H9 (cell line): ENCODE results near the gene SOD3. TPM values are rescaled to one million over a fixed set of nuclear protein-coding genes. Genes with fewer than 3 reads are reported as not detected.

Experiments
- DNase-seq: peaks from one replicate; pipeline ENCODE4 v3.0.0-alpha.2; 2017
- H2AFZ ChIP-seq: one replicate; pipeline ENCODE4 v1.6.1; 2013; ENCODE audit warnings: mild to moderate bottlenecking, low read length, control low read depth, moderate library complexity
- H2AK5ac ChIP-seq: 2 replicates; pipeline ENCODE4 v1.6.1; 2013; ENCODE audit warnings: low read length, control low read depth, mixed read lengths; ENCODE audit not compliant: insufficient read length
- H2BK120ac ChIP-seq: one replicate; pipeline ENCODE4 v1.6.1; 2013; ENCODE audit warnings: low read depth, mild to moderate bottlenecking, low read length, control low read depth, inconsistent platforms; ENCODE audit not compliant: poor library complexity, severe bottlenecking
- H2BK12ac ChIP-seq: 2 replicates; pipeline ENCODE4 v1.6.1; 2013; ENCODE audit warnings: low read length, control low read depth, mixed read lengths, low read depth; ENCODE audit not compliant: insufficient read length
- H2BK15ac ChIP-seq: 2 replicates; pipeline ENCODE4 v1.6.1; 2013; ENCODE audit warnings: low read depth, low read length, control low read depth
- H2BK20ac ChIP-seq: one replicate; pipeline ENCODE4 v1.6.1; 2013; ENCODE audit warnings: low read depth, mild to moderate bottlenecking, low read length, control low read depth, inconsistent platforms; ENCODE audit not compliant: poor library complexity, severe bottlenecking
- H2BK5ac ChIP-seq: 2 replicates; pipeline ENCODE4 v1.6.1; 2013; ENCODE audit warnings: low read length, control low read depth, mixed read lengths; ENCODE audit not compliant: insufficient read length
- H3K14ac ChIP-seq: 2 replicates; pipeline ENCODE4 v1.6.1; 2013; ENCODE audit warnings: low read length, control low read depth; ENCODE audit not compliant: insufficient read depth
- H3K18ac ChIP-seq: 2 replicates; pipeline ENCODE4 v1.6.1; 2013; ENCODE audit warnings: low read depth, mild to moderate bottlenecking, mixed read lengths, low read length, control low read depth; ENCODE audit not compliant: insufficient read length
- H3K23ac ChIP-seq: 2 replicates; pipeline ENCODE4 v1.6.1; 2013; ENCODE audit warnings: low read length, control low read depth, mixed read lengths, low read depth; ENCODE audit not compliant: insufficient read length
- H3K23me2 ChIP-seq: 2 replicates; pipeline ENCODE4 v1.6.1; 2013; ENCODE audit warnings: low read depth, mild to moderate bottlenecking, mixed read lengths, low read length, control low read depth; ENCODE audit not compliant: insufficient read length, poor library complexity, severe bottlenecking
- H3K27ac ChIP-seq: 2 replicates; pipeline ENCODE4 v1.5.1; 2013; ENCODE audit warnings: low read length, control low read depth, mixed read lengths, low read depth; ENCODE audit not compliant: insufficient read length
- H3K27me3 ChIP-seq: 2 replicates; pipeline ENCODE4 v1.6.1; 2013; ENCODE audit warnings: low read length, control low read depth, inconsistent platforms; ENCODE audit not compliant: insufficient read depth
- H3K4ac ChIP-seq: 2 replicates; pipeline ENCODE4 v1.6.1; 2013; ENCODE audit warnings: low read depth, mild to moderate bottlenecking, control low read depth, inconsistent platforms, low read length, moderate library complexity
- H3K4me1 ChIP-seq: 2 replicates; pipeline ENCODE4 v1.6.1; 2013; ENCODE audit warnings: low read length, control low read depth, inconsistent platforms; ENCODE audit not compliant: insufficient read depth
- H3K4me2 ChIP-seq: 2 replicates; pipeline ENCODE4 v1.6.1; 2013; ENCODE audit warnings: low read length, control low read depth, mixed read lengths; ENCODE audit not compliant: insufficient read length, insufficient read depth
- H3K56ac ChIP-seq: 2 replicates; pipeline ENCODE4 v1.6.1; 2013; ENCODE audit warnings: low read depth, mild to moderate bottlenecking, mixed read lengths, low read length, control low read depth; ENCODE audit not compliant: insufficient read length
- H3K79me1 ChIP-seq: 2 replicates; pipeline ENCODE4 v1.6.1; 2013; ENCODE audit warnings: low read depth, mild to moderate bottlenecking, moderate library complexity, low read length, control low read depth, inconsistent platforms; ENCODE audit not compliant: insufficient read depth, poor library complexity, severe bottlenecking
- H3K79me2 ChIP-seq: 2 replicates; pipeline ENCODE4 v1.6.1; 2013; ENCODE audit warnings: low read length, control low read depth, inconsistent platforms; ENCODE audit not compliant: insufficient read depth
- H3K9ac ChIP-seq: 2 replicates; pipeline ENCODE4 v1.6.1; 2013; ENCODE audit warnings: low read length, control low read depth, mixed read lengths; ENCODE audit not compliant: insufficient read length; ENCODE audit errors: extremely low read depth
- H3K9me3 ChIP-seq: one replicate; pipeline ENCODE4 v1.6.1; 2013; ENCODE audit warnings: low read depth, low read length, inconsistent platforms; ENCODE audit not compliant: control insufficient read depth
- H3T11ph ChIP-seq: one replicate; pipeline ENCODE4 v1.6.1; 2013; ENCODE audit warnings: mild to moderate bottlenecking, low read length, control low read depth, inconsistent platforms
- H4K20me1 ChIP-seq: one replicate; pipeline ENCODE4 v1.6.1; 2013; ENCODE audit not compliant: control insufficient read depth, insufficient read length, insufficient read depth
- H4K5ac ChIP-seq: 2 replicates; pipeline ENCODE4 v1.6.1; 2013; ENCODE audit warnings: low read depth, mild to moderate bottlenecking, mixed read lengths, low read length, control low read depth; ENCODE audit not compliant: insufficient read length
- H4K8ac ChIP-seq: replicated peaks from 2 replicates; pipeline ENCODE4 v1.6.1; 2013; ENCODE audit warnings: low read length, control low read depth, mixed read lengths, low read depth; ENCODE audit not compliant: insufficient read length
- H4K91ac ChIP-seq: 2 replicates; pipeline ENCODE4 v1.6.1; 2013; ENCODE audit warnings: low read depth, mild to moderate bottlenecking, moderate library complexity, mixed read lengths, low read length, control low read depth; ENCODE audit not compliant: insufficient read length
- H3K27ac Mint-ChIP-seq, 3 experiments: 2 replicates in 2 of 3; 3 replicates in 1 of 3; pipeline ENCODE4 v1.8.0; 2020 to 2021; ENCODE audit warnings: mixed read lengths in 3 of 3, mild to moderate bottlenecking in 1 of 3, moderate library complexity in 1 of 3
- H3K27me3 Mint-ChIP-seq: 2 replicates; pipeline ENCODE4 v1.8.0; 2021; ENCODE audit warnings: low read depth, mild to moderate bottlenecking, moderate library complexity, mixed read lengths
- H3K36me3 Mint-ChIP-seq, 3 experiments: 2 replicates in 2 of 3; 3 replicates in 1 of 3; pipeline ENCODE4 v1.8.0; 2020 to 2021; ENCODE audit warnings: low read depth in 3 of 3, mixed read lengths in 3 of 3; ENCODE audit not compliant: insufficient read depth in 1 of 3
- H3K4me1 Mint-ChIP-seq, 2 experiments: 2 replicates each; pipeline ENCODE4 v1.8.0; 2020; ENCODE audit warnings: mixed read lengths in 2 of 2
- H3K4me3 Mint-ChIP-seq, 2 experiments: 2 replicates in 1 of 2; 3 replicates in 1 of 2; pipeline ENCODE4 v1.8.0; 2020 to 2021; ENCODE audit warnings: mild to moderate bottlenecking in 2 of 2, mixed read lengths in 2 of 2, moderate library complexity in 1 of 2
- H3K9me3 Mint-ChIP-seq, 2 experiments: 2 replicates in 1 of 2; 3 replicates in 1 of 2; pipeline ENCODE4 v1.8.0; 2020; ENCODE audit warnings: mild to moderate bottlenecking in 2 of 2, mixed read lengths in 2 of 2, moderate library complexity in 1 of 2
- CTCF ChIP-seq: fragments of 200-600 bp; sonication (generic); conservative IDR thresholded peaks from 3 replicates; pipeline ENCODE4 v1.8.0; 2021; ENCODE audit warnings: antibody characterized with exemption, mild to moderate bottlenecking
- WGBS: extraction: QIAGEN DNeasy Blood & Tissue Kit; methylation state at CpG from one replicate; pipeline ENCODE4 v1.1.7; 2013; ENCODE audit warnings: missing lambda C conversion rate, low lambda C conversion rate, mixed read lengths; ENCODE audit not compliant: insufficient read length; ENCODE audit errors: extremely low coverage; 5-methylcytosine and 5-hydroxymethylcytosine counted together
- total RNA-seq: library from RNA; stranded (reverse); gene quantifications from 2 replicates; pipeline ENCODE4 v1.2.1, GENCODE V29; 2021

SOD3 gene
- total RNA-seq, 1 experiment from 2014 or later: 3.3 TPM

- no peak overlapping the region for H3K27ac ChIP-seq
- H4K5ac ChIP-seq: no peak overlapping the region
- no peak overlapping the region for H3K56ac ChIP-seq
- peaks cover 22 to 29% of the 10 kb centered on the region in 2 experiments for H3K4me1 Mint-ChIP-seq
- H3K9me3 ChIP-seq: no peaks in the 10 kb centered on the region
- peaks cover 2% of the 10 kb centered on the region; the same call in 1 of the 2 replicates for H3K4me1 ChIP-seq
- no peak overlapping the region for H2BK20ac ChIP-seq
- no peaks in the 10 kb centered on the region for H4K20me1 ChIP-seq
- H3K18ac ChIP-seq: no peak overlapping the region
- H2AK5ac ChIP-seq: no peak overlapping the region
- H3K27ac Mint-ChIP-seq: no peak overlapping the region; a peak in 1 of 7 replicates
- no peaks in the 10 kb centered on the region for H3K27me3 ChIP-seq
- no peak overlapping the region for H3K4me3 Mint-ChIP-seq
- no peak overlapping the region for H3K4ac ChIP-seq
- no peaks in the 10 kb centered on the region for H3K23me2 ChIP-seq
- no peak overlapping the region for H2AFZ ChIP-seq
- no peak overlapping the region for H4K8ac ChIP-seq
- no peak overlapping the region for H2BK12ac ChIP-seq
- H3K14ac ChIP-seq: no peak overlapping the region
- no peak overlapping the region for H3K9ac ChIP-seq
- no peak for DNase-seq
- H3K79me1 ChIP-seq: no peaks in the 10 kb centered on the region
- H3K4me2 ChIP-seq: no peak overlapping the region
- H2BK120ac ChIP-seq: no peak overlapping the region
- no peaks in the 10 kb centered on the region; a peak in 1 of 7 replicates for H3K36me3 Mint-ChIP-seq
- no peak overlapping the region for H2BK5ac ChIP-seq
- no peaks in the 10 kb centered on the region; a peak in 1 of 5 replicates for H3K9me3 Mint-ChIP-seq
- H3K27me3 Mint-ChIP-seq: no peaks in the 10 kb centered on the region; the same call in none of the 2 replicates
- no peaks in the 10 kb centered on the region for H3K79me2 ChIP-seq
- H2BK15ac ChIP-seq: no peak overlapping the region
- TF ChIP-seq CTCF: no peak
- H3T11ph ChIP-seq: no peak overlapping the region
- H4K91ac ChIP-seq: no peak overlapping the region
- H3K23ac ChIP-seq: no peak overlapping the region
- no CpG with 5 or more reads among the region's 4 CpGs for WGBS
These were observed 47.4 kb upstream of the SOD3 start for GRCh38 chr4:24748023-24748422.
